22Rv1 (cell line): ENCODE results near the gene HBS1L.

Source experiments
- CTCF ChIP-seq: fragments of 450-650 bp; IDR thresholded peaks from 2 replicates; pipeline ENCODE4 v1.5.1; 2017; ENCODE audit warnings: mild to moderate bottlenecking
- ZFX ChIP-seq: fragments of 450-650 bp; IDR thresholded peaks from 2 replicates; pipeline ENCODE4 v1.6.1; 2017; ENCODE audit warnings: antibody characterized with exemption, borderline replicate concordance

- no peak for TF ChIP-seq CTCF
- no peak for TF ChIP-seq ZFX
Measured at GRCh38 chr6:135021310-135022049, 33.1 kb downstream of the HBS1L start.
